Activated CD4-positive, CD25-positive, alpha-beta regulatory T cell treated with anti-CD3 and anti-CD28 coated beads, Interleukin-2, amount 50 U/mL, for 72 hours (primary cell): ENCODE results near the gene MAPK12.
A peak's percentile ranks its signal among the peaks of the same experiment; 100 is the strongest.
"Not testable (repeated sequence)": the region's sequence is repeated elsewhere in the genome, so short reads cannot be mapped to it uniquely, and the experiment has no call there.

ENCODE experiments used
- DNase-seq: peaks from one replicate; pipeline ENCODE4 v3.0.0; 2021

The MAPK12 gene

DNA sequence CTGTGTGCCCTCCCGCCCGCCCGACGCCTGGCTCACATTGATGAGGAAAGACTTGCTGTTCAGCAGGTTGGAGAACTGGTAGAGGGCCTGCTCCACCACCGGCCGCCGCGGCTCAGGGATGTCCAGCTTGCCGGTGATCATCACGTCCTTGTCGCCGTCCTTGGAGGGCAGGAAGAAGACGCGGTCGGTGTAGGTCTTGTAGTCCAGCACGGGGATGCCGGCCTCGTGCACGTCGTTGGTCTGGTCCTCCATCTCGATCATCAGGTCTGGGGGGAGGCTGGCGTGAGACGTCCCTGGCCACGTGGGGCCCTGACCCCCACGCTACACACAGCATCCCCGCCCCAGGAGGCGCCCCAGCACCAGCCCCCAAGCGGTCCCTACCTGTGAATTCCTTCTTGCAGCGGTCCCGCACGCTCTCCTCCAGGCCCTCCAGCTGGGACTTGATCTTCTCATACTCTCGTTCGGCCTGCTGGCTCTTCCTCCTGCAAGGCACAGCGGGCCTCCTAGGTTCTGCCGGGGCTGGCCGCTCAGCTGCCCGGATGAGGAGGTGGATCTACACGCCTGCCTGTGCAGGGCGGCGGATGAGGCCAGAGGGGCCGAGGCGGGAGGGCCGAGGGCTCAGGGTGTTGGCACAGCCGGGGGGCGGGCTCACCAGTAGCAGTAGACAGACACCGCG lies 19.4 kb upstream of the MAPK12 start:
- DNase-seq: no peak

DNA sequence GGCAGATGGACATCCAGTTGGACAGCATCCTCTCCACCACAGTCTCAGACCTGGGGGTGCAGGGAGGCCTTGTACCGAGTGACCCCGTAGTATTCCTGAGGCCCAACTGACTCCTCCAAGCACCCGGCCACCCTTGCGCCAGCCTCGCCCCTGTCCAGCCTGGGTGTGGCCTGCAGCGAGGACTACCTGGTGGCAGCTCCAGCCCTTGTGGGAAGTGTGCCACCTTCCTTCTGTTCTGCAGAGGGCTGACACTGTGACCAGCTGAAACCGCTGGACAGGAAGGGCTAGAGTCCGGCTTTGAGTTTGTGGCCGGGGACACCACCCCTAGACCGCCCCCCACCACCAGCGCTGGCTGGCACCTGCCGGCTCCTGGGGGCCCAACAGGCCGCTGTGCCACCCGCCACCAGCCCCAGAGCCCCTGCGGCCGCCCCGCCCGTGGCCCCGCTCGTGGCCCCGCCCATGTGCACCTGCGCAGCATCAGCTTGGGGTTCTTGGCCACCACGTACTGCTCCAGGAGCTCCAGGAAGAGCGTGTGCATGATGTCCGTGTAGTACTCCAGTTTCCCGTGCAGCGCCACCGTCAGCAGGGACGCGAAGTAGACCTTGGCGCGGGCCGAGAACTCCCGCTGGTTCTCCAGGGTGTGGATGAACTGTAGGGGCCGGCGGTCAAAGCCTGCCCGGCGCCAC lies 18.7 kb upstream of the MAPK12 start:
- DNase-seq: no peak

DNA sequence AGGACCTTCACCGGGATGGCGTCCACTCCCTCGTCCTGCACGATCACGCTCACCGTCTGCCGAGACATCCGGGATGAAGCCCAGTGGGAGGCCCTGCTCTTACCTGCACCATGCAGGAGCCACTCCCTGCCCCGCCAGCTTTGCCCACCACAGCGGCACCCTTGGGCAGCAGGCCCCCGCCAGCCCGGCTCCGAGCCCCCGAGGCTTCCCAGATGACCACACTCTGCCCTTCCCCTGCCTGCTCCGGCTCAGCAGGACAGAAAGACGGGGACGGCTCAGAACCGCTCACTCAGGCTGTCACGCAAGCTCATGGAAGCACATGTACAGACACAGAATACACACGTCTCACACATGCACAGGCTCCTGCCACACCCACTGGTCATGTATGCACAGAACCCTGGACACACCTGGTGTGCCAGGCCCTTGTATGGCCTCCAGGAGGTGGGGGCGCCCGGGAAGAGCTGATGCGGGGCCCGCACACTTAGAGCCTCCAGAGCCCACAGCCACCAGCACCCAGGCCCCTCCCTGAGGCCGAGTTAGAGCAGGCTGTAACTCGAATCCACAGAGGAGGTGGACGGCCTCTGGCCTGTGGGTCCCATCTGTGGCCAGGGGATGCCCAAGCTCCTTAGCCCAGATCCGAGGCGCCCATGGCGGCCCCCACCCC lies 17.6 kb upstream of the MAPK12 start:
- no peak for DNase-seq

DNA sequence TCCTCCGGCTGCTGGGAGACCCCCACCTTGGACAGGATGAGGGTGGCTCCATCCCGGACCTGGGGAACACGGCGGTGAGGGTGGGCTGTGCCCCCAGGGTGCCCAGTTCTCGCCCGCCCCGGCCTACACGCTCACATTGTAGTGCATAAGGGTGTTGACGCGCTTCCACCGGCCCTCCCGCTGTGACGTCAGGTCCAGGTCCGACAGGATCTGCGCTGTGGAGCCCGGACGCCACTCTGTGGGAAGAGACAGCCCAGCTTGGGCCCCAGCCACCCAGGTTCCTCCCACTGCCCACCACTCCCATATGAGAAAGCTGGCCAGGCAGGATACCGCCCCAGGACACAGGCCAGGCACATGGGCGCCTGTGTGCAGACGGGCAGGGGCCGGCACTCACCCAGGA lies 17.0 kb upstream of the MAPK12 start:
- no peak for DNase-seq

DNA sequence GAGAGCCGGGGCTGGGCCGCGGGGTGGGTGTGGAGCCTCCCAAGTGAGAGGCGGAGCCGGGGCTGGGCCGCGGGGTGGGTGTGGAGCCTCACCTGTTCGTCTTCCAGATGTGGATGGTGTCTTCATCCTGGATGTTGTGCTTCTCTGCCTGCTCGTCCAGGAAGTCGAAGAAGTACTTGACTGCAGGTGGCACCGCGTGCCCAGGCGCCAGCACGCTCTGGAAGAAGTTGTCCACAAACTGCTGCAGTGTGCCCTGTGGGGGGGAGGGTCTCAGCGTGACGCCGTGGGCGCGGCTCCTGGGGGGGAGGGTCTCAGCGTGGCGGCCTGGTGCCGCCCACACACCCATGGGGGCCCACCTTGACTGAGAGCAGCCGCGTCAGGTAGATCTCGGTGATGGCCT lies 16.3 kb upstream of the MAPK12 start:
- DNase-seq: no peak

DNA sequence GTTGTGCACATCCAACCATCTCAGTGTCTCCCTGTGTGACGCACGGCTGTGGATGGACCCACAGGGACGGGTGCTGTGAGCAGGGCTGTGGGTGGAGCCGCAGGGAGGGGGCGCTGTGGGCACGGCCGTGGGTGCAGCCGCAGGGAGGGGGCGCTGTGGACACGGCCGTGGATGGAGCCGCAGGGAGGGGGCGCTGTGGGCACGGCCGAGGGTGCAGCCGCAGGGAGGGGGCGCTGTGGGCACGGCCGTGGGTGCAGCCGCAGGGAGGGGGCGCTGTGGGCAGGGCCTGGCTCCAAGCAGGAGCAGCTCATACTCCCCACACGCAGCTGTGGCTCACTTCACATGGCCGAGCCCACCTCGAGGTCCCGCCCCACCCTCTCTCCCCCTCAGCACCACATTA lies 14.7 kb upstream of the MAPK12 start:
- DNase-seq: peak; percentile 57

DNA sequence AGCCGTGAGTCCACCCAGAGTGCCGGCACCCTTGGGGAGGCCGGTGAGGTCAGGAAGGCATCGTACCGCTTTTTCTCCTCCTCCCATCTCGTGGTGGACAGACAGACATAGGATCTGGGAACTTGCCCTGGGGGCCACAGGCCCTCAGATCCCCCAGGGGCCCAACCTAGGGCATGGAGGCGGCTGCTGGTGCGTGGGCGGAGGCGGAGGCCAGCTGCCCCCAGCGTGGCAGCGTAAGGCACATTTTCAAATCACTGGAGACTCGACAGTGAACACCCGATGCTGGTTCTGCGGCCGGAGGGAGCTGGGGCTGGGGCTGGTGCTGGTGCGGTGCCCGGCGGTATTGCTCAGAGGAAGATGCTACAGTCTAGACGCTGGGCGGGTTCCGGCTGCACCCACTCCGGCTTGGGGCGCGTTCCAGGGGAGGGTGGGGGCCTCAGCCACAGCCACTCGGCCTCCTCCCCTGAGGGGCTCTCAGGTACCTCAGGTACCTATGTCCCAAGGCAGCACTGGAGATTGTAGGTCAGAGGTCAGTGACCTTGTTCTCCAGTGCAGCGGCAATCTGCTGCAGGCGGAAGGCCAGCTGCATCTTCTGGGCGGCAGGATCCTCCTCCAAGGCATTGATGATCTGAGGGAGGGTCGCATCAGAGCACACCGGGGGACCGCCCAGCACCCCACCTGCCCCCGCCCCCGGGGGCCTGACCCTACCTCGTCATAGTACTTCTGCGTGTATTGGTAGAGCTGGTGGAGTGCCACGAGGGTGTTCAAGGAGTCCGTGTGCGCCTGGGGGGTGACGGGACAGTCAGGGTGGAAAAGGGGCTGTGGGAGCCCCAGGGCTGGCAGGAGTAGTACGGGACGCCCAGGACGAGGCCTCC lies 13.9 kb upstream of the MAPK12 start:
- DNase-seq: no peak

DNA sequence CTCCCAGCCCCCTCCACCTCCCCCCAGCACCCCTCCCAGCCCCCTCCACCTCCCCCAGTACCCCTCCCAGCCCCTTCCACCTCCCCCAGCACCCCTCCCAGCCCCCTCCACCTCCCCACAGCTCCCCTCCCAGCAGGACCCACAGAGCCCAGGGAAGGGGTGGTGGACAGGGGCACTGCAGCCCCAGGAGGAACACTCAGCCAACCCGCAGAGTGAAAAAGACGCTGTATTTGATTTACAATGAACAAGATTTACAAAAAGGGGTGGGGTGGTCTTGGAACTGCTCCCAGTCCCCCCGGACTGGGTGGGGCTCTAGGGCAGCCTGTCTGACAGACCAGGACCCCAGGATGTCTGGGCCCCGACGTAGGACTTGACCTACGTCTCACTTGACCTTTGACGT lies 13.3 kb upstream of the MAPK12 start:
- DNase-seq: no peak

DNA sequence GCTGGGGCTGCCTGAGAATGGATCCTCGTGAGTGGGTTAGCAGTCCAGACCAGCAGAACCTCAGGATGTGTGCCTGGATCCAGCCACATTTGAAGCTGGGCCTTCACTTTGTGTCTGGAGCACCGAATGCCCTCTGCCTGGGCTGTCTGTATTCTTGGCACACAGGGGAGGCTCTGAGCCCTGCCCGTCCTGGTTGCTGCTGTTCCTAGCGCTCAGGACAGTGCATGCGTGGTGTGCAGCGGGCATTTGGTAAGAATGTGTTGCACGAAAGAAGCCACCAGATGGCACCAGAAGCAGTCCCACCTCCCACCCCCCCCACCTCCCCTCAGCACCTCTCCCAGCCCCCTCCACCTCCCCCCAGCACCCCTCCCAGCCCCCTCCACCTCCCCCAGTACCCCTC lies 12.8 kb upstream of the MAPK12 start:
- no peak for DNase-seq

DNA sequence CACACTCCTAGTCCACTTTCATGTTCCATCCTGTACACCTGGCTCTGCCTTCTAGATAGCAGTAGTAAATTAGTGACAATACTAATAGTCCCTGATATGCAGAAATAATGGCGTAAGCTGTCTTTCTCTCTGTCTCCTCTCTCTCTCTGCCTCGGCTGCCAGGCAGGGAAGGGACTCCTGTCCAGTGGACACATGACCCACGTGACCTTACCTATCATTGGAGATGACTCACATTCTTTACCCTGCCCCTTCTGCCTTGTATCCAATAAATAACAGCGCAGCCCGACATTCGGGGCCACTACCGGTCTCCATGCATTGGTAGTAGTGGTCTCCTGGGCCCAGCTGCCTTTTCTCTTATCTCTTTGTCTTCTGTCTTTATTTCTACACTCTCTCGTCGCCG lies 12.3 kb upstream of the MAPK12 start:
- not testable (repeated sequence) for DNase-seq

DNA sequence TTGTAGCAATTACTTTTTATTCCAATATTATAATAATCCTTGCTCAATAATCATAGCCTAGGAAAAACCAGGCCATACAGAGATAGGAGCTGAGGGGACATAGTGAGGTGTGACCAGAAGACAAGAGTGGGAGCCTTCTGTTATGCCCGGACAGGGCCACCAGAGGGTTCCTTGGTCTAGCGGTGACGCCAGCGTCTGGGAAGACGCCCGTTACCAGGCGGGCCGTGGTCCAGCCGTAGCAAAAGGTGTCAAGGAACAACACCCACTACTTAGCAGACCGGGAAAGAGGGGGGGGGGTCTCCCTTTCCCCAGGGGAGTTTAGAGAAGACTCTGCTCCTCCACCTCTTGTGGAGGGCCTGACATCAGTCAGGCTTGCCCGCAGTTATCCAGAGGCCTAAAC lies 11.9 kb upstream of the MAPK12 start:
- DNase-seq: not testable (repeated sequence)

DNA sequence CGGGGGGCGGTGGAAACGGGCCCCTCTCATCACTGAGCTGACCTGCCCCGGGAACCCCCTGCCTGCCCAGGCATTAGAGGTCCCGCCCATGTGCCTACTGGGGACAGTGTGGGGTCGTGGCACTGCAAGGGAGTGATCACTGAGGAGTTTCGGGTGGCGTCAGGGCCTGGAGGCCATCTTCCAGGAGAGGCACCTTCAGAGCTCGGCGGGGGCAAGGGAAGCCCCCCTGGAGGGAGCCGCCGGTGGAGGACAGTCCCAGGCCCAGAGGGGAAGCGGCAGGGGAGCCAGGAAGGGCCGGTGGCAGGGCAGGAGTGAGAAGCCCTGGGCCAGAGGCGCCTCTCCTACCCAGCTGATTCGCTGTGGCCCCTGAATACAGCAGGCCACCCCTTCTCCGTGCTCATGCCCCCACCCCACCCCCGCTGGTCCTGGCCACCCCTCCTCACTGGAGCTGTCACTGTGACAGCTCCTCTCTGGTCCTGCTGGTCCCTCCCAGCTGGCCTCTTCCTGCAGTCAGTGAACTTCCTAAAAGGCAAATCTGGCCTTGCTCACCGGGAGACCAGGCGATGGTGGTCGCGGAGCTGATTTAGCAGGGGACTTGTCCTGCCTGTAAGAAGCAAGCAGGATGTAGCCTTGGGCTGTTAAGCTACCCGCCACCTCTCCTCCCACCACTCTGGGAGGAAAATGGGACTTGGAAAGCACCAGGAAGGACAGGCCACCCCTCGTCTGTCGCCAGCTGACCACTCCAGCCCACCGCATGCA lies 10.7 kb upstream of the MAPK12 start:
- no peak for DNase-seq

DNA sequence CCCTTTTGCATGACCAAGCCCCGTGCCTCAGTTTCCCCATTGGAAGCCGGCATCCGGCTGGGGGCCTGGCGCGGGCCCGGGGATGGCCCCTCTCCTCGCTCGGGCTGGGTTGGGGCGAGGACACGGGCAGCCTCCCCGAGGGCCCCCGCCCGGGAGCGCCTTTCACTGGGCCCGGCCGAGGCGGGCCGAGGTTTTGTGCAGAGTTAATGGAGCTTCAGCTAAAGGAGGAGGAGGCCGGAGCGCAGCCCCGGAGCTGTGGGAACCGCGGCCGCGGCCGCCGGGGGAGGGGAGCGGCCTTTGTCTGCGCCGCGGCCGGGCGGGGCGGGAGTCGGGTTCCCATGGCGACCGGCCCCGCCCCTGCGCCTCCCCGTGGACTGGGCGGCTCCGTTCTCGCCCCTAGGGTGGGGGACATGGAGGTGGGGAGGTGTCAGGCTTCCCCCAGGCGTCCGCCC lies 10.1 kb upstream of the MAPK12 start:
- peak; percentile 67 for DNase-seq

DNA sequence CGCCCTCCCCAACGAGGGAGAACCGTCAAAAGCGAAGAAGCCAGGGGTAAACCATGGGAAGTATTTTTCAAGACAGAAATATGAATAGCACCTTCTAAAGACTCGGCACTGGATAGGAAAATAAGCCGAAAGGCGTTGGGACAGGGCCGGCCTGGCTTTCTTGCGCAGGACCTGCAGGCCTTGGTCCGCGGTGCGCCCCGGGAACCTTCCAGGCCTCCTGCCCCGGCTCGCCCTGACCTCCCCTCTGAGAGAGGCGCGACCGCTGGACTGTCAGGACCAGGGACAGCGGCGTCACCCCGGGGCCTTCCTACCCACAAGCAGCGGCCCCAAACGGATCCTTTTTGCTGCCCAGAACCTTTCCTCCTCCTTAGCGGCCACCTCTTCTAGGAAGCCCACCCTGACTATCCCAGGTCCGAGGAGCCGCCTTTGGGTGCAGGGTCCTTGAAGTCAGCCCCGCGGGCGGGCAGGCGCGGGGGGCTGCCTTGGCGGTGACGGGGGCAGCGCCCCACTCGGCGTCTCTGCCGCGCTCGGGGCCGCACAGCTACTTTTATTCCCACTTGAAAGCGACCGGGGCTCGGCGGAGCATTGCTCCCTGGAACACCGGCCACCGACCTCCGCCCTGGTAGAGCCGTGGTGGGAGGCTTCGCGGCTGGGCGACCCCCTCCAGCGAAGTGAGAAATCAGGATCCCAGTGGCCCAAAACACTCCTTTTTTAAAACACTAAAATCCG lies 9.3 kb upstream of the MAPK12 start:
- DNase-seq: peak; percentile 72

DNA sequence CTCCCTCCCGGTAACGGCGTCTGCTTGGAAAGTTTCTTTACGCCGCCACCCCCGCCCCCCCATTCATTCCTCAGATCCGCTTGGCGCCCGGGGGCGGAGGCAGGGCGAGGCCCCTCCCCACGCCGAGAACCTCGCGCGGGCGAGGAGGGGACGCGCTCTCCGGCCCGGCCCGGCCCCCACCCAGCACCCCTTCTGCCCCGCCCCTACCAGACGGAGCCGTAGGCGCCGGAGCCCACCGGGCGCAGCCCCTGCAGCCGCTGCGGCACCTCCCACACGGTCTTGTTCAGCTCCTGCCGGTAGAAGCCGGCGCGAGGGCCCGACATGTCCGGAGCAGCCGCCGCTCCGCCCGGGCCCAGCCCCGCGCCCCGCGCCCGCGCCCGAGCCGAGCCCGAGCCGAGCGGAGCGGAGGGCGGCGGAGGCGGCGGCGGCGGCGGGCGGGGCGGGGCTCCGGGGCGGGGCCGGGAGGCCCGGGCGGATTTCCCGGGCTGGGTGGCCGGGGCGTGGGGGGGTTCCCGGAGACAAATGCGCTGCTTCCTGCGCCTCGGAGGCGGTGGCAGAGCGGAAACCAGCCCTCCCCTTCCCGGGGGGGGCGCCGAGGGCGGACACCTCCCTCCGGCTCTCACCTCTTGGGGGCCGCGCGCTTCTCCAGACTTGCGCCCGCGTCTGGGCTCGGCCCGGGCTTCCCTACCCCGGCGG lies 8.6 kb upstream of the MAPK12 start, which contains the start of gene MAPK11:
TSS of gene MAPK11 (minus strand) at position 411 of the 696 bp plus-strand sequence. CDS start at position 323, 88 bp downstream.
- peak; percentile 68 for DNase-seq

DNA sequence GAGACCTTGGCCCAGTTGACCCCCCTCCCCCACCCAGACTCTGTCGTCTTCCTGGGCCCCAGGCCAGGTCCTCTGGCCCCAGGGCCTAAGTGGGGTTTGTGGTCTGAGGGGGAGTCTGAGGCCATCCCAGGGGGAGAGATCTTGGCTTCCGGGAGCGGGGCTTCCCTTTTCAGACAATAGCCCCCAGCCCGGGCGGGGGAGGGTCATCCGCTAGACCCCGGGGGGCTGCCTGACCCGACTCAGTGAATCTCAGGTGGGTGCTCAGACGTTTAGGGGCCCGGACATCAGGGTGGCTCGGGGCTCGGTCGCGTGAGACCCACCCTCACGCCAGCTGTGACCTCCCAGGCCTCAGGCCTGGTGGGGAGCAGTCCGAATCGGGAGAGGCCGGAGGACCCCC lies 8.1 kb upstream of the MAPK12 start:
- no peak for DNase-seq

DNA sequence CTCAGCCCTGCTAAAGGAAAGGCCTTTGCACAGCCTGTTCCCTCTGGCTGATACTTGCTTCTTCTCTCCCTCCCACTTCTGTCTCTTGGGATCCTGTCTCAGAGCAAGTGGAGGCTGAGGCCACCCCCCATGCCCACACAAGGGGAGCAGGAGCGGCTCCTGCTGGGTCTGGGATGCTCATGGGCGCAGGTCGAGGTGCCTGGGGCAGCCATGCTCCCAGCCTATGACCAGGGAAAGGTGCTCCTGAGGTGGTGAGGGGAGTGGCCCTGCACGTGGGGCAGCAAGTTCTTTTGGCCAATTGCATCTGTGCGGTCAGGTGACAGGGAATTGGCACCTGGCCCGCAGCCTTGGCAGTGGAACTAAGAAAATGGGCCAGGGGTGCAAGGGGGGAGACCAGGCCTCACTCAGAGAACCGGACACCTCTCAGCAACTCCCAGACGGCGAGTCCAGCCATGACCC lies 7.2 kb upstream of the MAPK12 start:
- no peak for DNase-seq

DNA sequence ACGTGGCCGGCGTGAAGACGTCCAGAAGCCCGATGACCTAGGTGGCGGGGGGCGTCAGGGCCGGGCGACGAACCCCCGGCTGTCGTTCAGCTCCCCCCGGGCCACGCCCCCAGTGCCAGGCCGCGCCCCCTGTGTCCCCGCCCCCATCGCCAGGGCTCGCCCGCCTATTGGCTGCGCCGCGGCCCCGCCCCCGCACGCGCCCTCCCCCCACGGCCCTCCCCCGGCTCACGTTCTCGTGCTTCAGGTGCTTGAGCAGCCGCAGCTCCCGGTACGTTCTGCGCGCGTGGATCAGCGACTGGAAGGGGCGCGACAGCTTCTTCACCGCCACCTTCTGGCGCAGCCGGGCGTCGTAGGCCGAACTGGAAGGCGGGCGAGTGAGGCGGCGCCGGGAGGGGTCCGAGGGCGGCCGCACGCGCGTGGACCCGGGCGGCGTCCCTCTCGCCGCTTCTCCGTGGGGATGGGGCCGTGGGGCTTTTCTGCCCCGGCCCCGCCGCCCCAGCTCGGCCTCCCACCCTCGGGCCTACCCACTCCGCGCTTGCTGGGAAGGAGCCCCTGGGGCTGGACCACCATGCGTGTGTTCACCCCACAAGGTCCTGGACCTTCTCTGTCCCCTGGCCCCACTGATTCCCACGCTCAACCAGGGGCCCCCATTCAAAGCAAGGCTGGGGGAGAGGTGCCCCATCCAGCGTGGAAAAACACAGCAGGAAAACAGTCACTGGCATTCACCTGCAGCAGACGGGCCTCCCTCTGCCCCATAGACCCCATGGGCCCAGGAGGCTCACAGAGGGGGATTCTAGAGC lies 6.3 kb upstream of the MAPK12 start:
- DNase-seq: peak; percentile 62

DNA sequence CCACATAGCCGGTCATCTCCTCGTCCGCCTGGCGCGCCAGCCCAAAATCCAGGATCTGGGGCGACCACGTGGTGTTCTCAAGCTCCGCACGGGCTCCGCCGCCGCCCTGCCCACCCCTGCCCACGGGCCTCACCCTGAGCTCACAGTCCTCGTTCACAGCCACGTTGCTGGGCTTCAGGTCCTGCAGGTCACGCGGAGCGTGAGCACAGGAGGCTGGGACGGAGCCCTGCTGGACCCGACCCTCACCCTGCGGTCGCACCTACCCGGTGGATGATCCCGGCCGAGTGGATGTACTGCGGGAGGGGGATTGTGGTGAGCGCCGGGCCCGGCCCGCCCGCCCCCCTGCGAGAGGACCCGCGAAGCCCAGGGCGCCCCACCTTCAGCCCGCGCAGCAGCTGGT lies 5.5 kb upstream of the MAPK12 start:
- no peak for DNase-seq
